OCI-LY7 (cell line): ENCODE results near the gene C6orf120. TPM values are rescaled to one million over a fixed set of nuclear protein-coding genes. Genes with fewer than 3 reads are reported as not detected.

Experiments
- BruUV-seq: library from RNA; stranded (reverse); fragments of 400-500 nt; replicated peaks from 2 replicates; lab custom pipeline; 2021; lab: Mats Ljungman, UMichigan
- CTCF ChIA-PET: fragments of 300-600 bp; sonication (Branson Sonifier 250); formaldehyde crosslinking; loops from one replicate; lab custom pipeline; 2022; ENCODE audit warnings: antibody characterized with exemption; ENCODE audit not compliant: unreplicated experiment; lab: Charles Lee
- POLR2A ChIA-PET: fragments of 300-600 bp; sonication (Branson Sonifier 250); formaldehyde crosslinking; loops from one replicate; lab custom pipeline; 2022; ENCODE audit warnings: antibody characterized with exemption; lab: Charles Lee
- DNase-seq: peaks from one replicate; pipeline ENCODE4 v3.0.0-alpha.2; 2015; ENCODE audit warnings: low spot score
- H2AFZ ChIP-seq: fragments of 200-600 bp; sonication (generic), shearing (Covaris generic); 2 replicates; pipeline ENCODE4 v1.6.1; 2014; ENCODE audit warnings: mild to moderate bottlenecking, antibody characterized with exemption, low read length, moderate library complexity
- H3K27ac ChIP-seq: fragments of 200-600 bp; sonication (generic); 2 replicates; pipeline ENCODE4 v1.5.1; 2014; ENCODE audit warnings: mixed run types, low read depth, mild to moderate bottlenecking, moderate library complexity, low read length, inconsistent platforms; ENCODE audit not compliant: poor library complexity, severe bottlenecking
- H3K36me3 ChIP-seq: fragments of 200-600 bp; sonication (generic); 2 replicates; pipeline ENCODE4 v1.6.1; 2014; ENCODE audit warnings: mild to moderate bottlenecking, antibody characterized with exemption, low read length, moderate library complexity, mixed read lengths; ENCODE audit not compliant: insufficient read depth
- H3K4me1 ChIP-seq: fragments of 200-600 bp; sonication (generic); 2 replicates; pipeline ENCODE4 v1.5.1; 2014; ENCODE audit warnings: mild to moderate bottlenecking, low read length; ENCODE audit not compliant: insufficient read depth, poor library complexity, severe bottlenecking
- H3K4me2 ChIP-seq: fragments of 200-600 bp; sonication (generic); 2 replicates; pipeline ENCODE4 v1.6.1; 2014; ENCODE audit warnings: mild to moderate bottlenecking, low read length
- H3K4me3 ChIP-seq: fragments of 200-600 bp; sonication (generic); 2 replicates; pipeline ENCODE4 v1.5.1; 2014; ENCODE audit warnings: mild to moderate bottlenecking, low read depth, low read length; ENCODE audit not compliant: poor library complexity, severe bottlenecking
- H3K79me2 ChIP-seq: fragments of 200-600 bp; sonication (generic); 2 replicates; pipeline ENCODE4 v1.6.1; 2016; ENCODE audit warnings: low read depth, mild to moderate bottlenecking, low read length, moderate library complexity, mixed read lengths; ENCODE audit not compliant: insufficient read depth
- H3K9me2 ChIP-seq: fragments of 200-600 bp; sonication (generic); 2 replicates; pipeline ENCODE4 v1.6.1; 2016; ENCODE audit warnings: mild to moderate bottlenecking, low read length, mixed read lengths; ENCODE audit not compliant: insufficient read depth
- H3K9me3 ChIP-seq: fragments of 200-600 bp; sonication (generic); 2 replicates; pipeline ENCODE4 v1.6.1; 2014; ENCODE audit warnings: mild to moderate bottlenecking, mixed run types, low read length, mixed read lengths
- H4K20me1 ChIP-seq: fragments of 200-600 bp; sonication (generic); 2 replicates; pipeline ENCODE4 v1.6.1; 2014; ENCODE audit warnings: mild to moderate bottlenecking, antibody characterized with exemption, low read length, moderate library complexity, mixed read lengths; ENCODE audit not compliant: insufficient read depth
- EZH2phosphoT487 ChIP-seq: fragments of 200-600 bp; sonication (generic); IDR thresholded peaks from 2 replicates; pipeline ENCODE4 v1.6.1; 2018; ENCODE audit warnings: low read depth, borderline replicate concordance, mild to moderate bottlenecking, mixed run types, antibody characterized with exemption, low read length, moderate library complexity, mixed read lengths
- intact Hi-C: fragments of 100-400 bp; cut with micrococcal nuclease; formaldehyde crosslinking; loops from one replicate; pipeline ENCODE4 v1.10.0; 2022; ENCODE audit not compliant: unreplicated experiment
- total RNA-seq, 2 experiments: library from RNA; depleted of rRNA in 1 of 2; stranded (reverse); fragments of >200 nt in 1 of 2; shearing (Covaris generic) in 1 of 2; gene quantifications; 2 replicates each; pipeline ENCODE4 v1.2.3, GENCODE V29; 2014 to 2022
- TF ChIP-seq, protein P1 (sequence below): fragments of 200-600 bp; sonication (generic); conservative IDR thresholded peaks from 2 replicates; pipeline ENCODE4 v1.5.1; 2014; ENCODE audit warnings: mild to moderate bottlenecking, antibody characterized with exemption, low read length, moderate library complexity, mixed read lengths

C6orf120 gene
- total RNA-seq, 2 experiments from 2014 or later: 19.0 to 30.3 TPM

DNA sequence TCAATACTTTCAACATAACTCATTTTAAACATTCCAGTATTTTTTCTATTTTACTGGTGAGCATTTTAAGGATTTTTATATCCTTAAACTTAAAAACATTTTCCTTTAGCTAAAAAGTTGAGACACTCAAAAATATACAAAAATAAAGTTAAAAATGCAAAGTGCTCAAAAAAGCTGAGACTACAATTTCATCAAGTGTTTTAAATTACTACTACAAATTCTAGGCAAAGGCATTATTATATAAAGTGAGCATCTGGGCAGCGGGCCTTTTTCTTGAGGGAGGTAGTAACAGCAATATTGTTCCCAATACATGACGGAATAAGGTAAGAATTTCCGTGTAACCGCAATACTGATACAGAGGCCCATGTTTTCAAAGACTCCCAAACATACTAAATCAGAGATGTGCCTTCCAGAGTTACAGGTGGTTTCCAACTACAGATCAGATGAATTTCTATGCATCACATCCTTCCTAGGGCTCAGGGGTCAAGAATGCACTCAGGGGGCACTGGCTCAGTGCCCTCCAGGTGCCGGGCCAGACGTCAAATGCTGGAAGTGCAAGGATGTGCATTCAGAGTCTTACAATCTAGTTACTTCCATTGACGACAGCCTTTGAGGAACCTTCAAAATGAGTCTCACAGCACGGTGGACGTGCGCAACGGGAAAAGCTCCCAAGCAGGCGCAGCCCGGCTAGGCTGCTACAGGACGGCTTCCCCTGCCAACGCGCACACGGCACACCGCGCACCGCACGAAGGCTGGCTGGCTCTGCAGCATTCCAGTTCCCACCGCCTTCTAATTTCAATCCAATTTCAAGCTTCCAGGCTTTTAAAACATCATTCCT lies 20.7 kb downstream of the C6orf120 start:
- intact Hi-C loops: loop anchor here (1.0 kb wide), 1 partner anchor 20 kb away; the partner anchor contains the start of genes C6orf120 and WDR27
- Histone ChIP-seq H2AFZ (peak overlapping the region; percentile 38; the same call in 1 of the 2 replicates), H3K79me2 (peaks cover 57% of the 10 kb centered on the region), H3K36me3 (peaks cover 26% of the 10 kb centered on the region), H3K4me1 (peaks cover 26% of the 10 kb centered on the region), H3K9me2 (no peaks in the 10 kb centered on the region), H3K9me3 (no peaks in the 10 kb centered on the region), H3K4me3 (peak overlapping the region; percentile 83), H3K27ac (peak overlapping the region; percentile 86), H3K4me2 (peak overlapping the region; percentile 96), H4K20me1 (peaks cover 22% of the 10 kb centered on the region)
- ChIA-PET POLR2A (interaction anchor here (0.6 to 3.2 kb wide), 8 partner anchors 11 to 830 kb away, joined by 3 to 37 read pairs (median 10); partner anchors contain the start of genes C6orf120, DYNLT2, ERMARD and WDR27), CTCF (no interaction called here)
- peak; percentile 59 for DNase-seq
- no TSS peak for BruUV-seq
- TF ChIP-seq, protein P1, sequence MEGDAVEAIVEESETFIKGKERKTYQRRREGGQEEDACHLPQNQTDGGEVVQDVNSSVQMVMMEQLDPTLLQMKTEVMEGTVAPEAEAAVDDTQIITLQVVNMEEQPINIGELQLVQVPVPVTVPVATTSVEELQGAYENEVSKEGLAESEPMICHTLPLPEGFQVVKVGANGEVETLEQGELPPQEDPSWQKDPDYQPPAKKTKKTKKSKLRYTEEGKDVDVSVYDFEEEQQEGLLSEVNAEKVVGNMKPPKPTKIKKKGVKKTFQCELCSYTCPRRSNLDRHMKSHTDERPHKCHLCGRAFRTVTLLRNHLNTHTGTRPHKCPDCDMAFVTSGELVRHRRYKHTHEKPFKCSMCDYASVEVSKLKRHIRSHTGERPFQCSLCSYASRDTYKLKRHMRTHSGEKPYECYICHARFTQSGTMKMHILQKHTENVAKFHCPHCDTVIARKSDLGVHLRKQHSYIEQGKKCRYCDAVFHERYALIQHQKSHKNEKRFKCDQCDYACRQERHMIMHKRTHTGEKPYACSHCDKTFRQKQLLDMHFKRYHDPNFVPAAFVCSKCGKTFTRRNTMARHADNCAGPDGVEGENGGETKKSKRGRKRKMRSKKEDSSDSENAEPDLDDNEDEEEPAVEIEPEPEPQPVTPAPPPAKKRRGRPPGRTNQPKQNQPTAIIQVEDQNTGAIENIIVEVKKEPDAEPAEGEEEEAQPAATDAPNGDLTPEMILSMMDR: no peak
- TF ChIP-seq EZH2phosphoT487: no peak

DNA sequence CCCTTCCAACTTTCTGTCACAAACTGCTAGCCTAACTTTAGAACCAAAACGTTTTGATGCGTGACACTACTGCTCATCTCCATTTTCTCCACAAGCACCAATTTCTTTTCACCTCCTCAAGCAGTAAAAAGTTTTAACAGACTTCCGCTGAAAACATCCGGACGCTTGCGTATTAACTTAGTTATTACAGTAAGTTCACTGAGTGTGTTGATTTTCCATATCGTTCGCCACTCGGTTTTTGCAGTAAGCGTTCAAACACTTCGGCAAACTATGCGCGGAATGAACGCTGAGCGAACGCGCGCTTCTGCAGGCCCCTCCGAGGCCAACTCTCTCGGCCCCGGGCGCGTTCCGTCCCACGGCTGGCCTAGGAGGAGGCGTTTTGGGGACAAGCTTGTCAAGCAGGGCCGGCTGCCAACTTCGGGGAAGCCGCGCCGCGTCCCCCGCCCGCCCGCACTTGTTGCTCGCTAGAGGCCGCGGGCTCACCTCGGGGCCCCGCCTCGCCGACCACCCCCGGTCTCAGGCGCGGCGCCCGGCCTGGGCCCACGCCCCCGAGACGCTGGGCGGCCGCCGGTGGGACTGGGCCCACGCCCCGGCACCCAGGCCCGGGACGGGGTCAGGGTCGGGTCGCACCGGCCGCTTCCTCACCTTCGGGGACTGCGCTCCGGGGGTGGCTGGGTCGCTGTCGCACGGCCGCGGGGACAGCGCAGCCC lies 21.4 kb downstream of the C6orf120 start:
- intact Hi-C loops: loop anchor here (1.0 kb wide), 1 partner anchor 21 kb away; the partner anchor contains the start of genes C6orf120 and WDR27
- peaks cover 22% of the 10 kb centered on the region for H4K20me1 ChIP-seq
- H3K4me1 ChIP-seq: peaks cover 26% of the 10 kb centered on the region
- H3K79me2 ChIP-seq: peaks cover 49% of the 10 kb centered on the region
- H3K9me2 ChIP-seq: no peaks in the 10 kb centered on the region
- TF ChIP-seq, protein P1: no peak
- no peak for TF ChIP-seq EZH2phosphoT487
- ChIA-PET POLR2A (interaction anchor here (0.6 to 3.2 kb wide), 3 partner anchors 14 to 829 kb away, joined by 3 to 37 read pairs (median 3); no protein-coding TSS in a partner anchor), CTCF (no interaction called here)
- peak overlapping the region; percentile 96 for H3K4me2 ChIP-seq
- no TSS peak for BruUV-seq
- H3K9me3 ChIP-seq: no peaks in the 10 kb centered on the region
- peaks cover 18% of the 10 kb centered on the region for H3K36me3 ChIP-seq
- H3K4me3 ChIP-seq: peak overlapping the region; percentile 83
- peak overlapping the region; percentile 86 for H3K27ac ChIP-seq
- H2AFZ ChIP-seq: peak overlapping the region; percentile 38; the same call in 1 of the 2 replicates
- peak; percentile 79 for DNase-seq
